Hepatocyte (in vitro differentiated cells): ENCODE measurements around the gene IFFO2.

ENCODE experiments used
- EZH2 ChIP-seq: fragments of 200-600 bp; sonication (generic); IDR thresholded peaks from 2 replicates; pipeline ENCODE4 v1.6.1; 2016; ENCODE audit warnings: antibody characterized with exemption, mild to moderate bottlenecking, borderline replicate concordance
- EZH2phosphoT487 ChIP-seq: fragments of 200-600 bp; sonication (generic); IDR thresholded peaks from one replicate; pipeline ENCODE4 v1.6.1; 2018; ENCODE audit warnings: antibody characterized with exemption, mild to moderate bottlenecking, low read depth, moderate library complexity; ENCODE audit not compliant: unreplicated experiment, severe bottlenecking
- TF ChIP-seq, protein P1 (sequence below): fragments of 200-600 bp; sonication (generic); IDR thresholded peaks from 2 replicates; pipeline ENCODE4 v1.5.1; 2016; ENCODE audit warnings: antibody characterized with exemption, mild to moderate bottlenecking; ENCODE audit not compliant: poor library complexity

DNA sequence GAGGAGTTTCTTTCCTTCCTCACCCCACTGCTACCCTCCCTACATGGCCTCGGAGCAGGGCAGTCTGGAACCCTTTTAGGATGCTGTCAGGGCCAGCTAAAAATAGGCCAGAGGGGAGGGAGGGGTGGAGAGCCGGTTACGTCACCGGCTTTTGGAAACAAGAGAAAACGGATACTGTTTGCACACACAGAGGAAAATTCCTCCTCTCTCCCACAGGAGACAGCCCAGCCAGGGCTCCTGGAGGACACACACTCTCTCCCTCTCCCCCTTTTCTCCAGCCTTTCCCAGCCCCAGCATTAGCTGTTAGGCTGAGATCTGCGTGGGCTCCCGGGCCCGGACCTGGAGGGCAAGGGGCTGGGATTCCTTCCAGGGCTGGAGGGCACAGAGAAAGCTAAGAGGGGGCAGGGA is 34.2 kb downstream of the IFFO2 start:
- TF ChIP-seq, protein P1, sequence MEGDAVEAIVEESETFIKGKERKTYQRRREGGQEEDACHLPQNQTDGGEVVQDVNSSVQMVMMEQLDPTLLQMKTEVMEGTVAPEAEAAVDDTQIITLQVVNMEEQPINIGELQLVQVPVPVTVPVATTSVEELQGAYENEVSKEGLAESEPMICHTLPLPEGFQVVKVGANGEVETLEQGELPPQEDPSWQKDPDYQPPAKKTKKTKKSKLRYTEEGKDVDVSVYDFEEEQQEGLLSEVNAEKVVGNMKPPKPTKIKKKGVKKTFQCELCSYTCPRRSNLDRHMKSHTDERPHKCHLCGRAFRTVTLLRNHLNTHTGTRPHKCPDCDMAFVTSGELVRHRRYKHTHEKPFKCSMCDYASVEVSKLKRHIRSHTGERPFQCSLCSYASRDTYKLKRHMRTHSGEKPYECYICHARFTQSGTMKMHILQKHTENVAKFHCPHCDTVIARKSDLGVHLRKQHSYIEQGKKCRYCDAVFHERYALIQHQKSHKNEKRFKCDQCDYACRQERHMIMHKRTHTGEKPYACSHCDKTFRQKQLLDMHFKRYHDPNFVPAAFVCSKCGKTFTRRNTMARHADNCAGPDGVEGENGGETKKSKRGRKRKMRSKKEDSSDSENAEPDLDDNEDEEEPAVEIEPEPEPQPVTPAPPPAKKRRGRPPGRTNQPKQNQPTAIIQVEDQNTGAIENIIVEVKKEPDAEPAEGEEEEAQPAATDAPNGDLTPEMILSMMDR = no peak
- TF ChIP-seq EZH2phosphoT487 (no peak), EZH2 (no peak)
